OCI-LY1 (cell line): ENCODE data around the gene CH25H.

ENCODE experiments used
- H2AFZ ChIP-seq: fragments of 200-600 bp; sonication (generic), shearing (Covaris generic); 2 replicates; pipeline ENCODE4 v1.6.0; 2014; ENCODE audit warnings: antibody characterized with exemption, mild to moderate bottlenecking, low read length
- H3F3A ChIP-seq: fragments of 200-600 bp; sonication (generic), shearing (Covaris generic); 2 replicates; pipeline ENCODE4 v1.6.0; 2014; ENCODE audit warnings: mild to moderate bottlenecking, antibody characterized with exemption, low read length, moderate library complexity; ENCODE audit not compliant: insufficient read depth
- H3K27ac ChIP-seq: fragments of 200-600 bp; sonication (generic); 2 replicates; pipeline ENCODE4 v1.5.1; 2014; ENCODE audit warnings: low read length, mixed run types, mild to moderate bottlenecking, low read depth; ENCODE audit not compliant: poor library complexity, severe bottlenecking
- H3K27me3 ChIP-seq: fragments of 200-600 bp; sonication (generic); 2 replicates; pipeline ENCODE4 v1.6.0; 2014; ENCODE audit warnings: antibody characterized with exemption, mild to moderate bottlenecking, low read length, moderate library complexity; ENCODE audit not compliant: insufficient read depth
- H3K36me3 ChIP-seq: fragments of 200-600 bp; sonication (generic); 2 replicates; pipeline ENCODE4 v1.6.1; 2014; ENCODE audit warnings: mild to moderate bottlenecking, antibody characterized with exemption, low read length, moderate library complexity, mixed read lengths; ENCODE audit not compliant: insufficient read depth
- H3K4me1 ChIP-seq: fragments of 200-600 bp; sonication (generic); 2 replicates; pipeline ENCODE4 v1.5.1; 2014; ENCODE audit warnings: mild to moderate bottlenecking, low read length, moderate library complexity; ENCODE audit not compliant: insufficient read depth, severe bottlenecking
- H3K4me2 ChIP-seq: fragments of 200-600 bp; sonication (generic), shearing (Covaris generic); 2 replicates; pipeline ENCODE4 v1.6.1; 2014; ENCODE audit warnings: low read length
- H3K4me3 ChIP-seq: fragments of 200-600 bp; sonication (generic); 2 replicates; pipeline ENCODE4 v1.5.1; 2014; ENCODE audit warnings: low read length, low read depth, mild to moderate bottlenecking, mixed read lengths; ENCODE audit not compliant: poor library complexity, severe bottlenecking
- H3K79me2 ChIP-seq: fragments of 200-600 bp; shearing (Covaris generic); 2 replicates; pipeline ENCODE4 v1.6.1; 2016; ENCODE audit warnings: mixed run types, low read length, mixed read lengths; ENCODE audit not compliant: insufficient read depth
- H3K9ac ChIP-seq: fragments of 200-600 bp; sonication (generic), shearing (Covaris generic); 2 replicates; pipeline ENCODE4 v1.6.1; 2014; ENCODE audit warnings: mild to moderate bottlenecking, low read length, mixed read lengths
- H3K9me2 ChIP-seq: fragments of 200-600 bp; sonication (generic), shearing (Covaris generic); 2 replicates; pipeline ENCODE4 v1.6.1; 2014; ENCODE audit warnings: low read depth, mild to moderate bottlenecking, low read length, mixed read lengths
- H3K9me3 ChIP-seq: fragments of 200-600 bp; shearing (Covaris generic); 2 replicates; pipeline ENCODE4 v1.6.1; 2014; ENCODE audit warnings: low read length, mixed read lengths
- H4K20me1 ChIP-seq: fragments of 200-600 bp; sonication (generic), shearing (Covaris generic); 2 replicates; pipeline ENCODE4 v1.6.0; 2016; ENCODE audit warnings: mild to moderate bottlenecking, low read length; ENCODE audit not compliant: insufficient read depth
- CTCF ChIP-seq: fragments of 200-600 bp; sonication (generic), shearing (Covaris generic); IDR thresholded peaks from 2 replicates; pipeline ENCODE4 v1.5.1; 2017; ENCODE audit warnings: mild to moderate bottlenecking, antibody characterized with exemption, low read length, moderate library complexity, mixed read lengths
- EZH2 ChIP-seq: fragments of 200-600 bp; sonication (generic), shearing (Covaris generic); IDR thresholded peaks from 2 replicates; pipeline ENCODE4 v1.8.0; 2017; ENCODE audit warnings: borderline replicate concordance, mixed run types, mild to moderate bottlenecking, antibody characterized with exemption, low read length, moderate library complexity, mixed read lengths

The CH25H gene

GRCh38 chr10:89236226-89236797 lies 29.2 kb upstream of the CH25H start:
- no peaks in the 10 kb centered on the region for H3K27me3 ChIP-seq
- no peak overlapping the region for H3K9ac ChIP-seq
- H3K9me3 ChIP-seq: no peaks in the 10 kb centered on the region
- H2AFZ ChIP-seq: no peak overlapping the region
- H3K9me2 ChIP-seq: no peaks in the 10 kb centered on the region
- H3K4me2 ChIP-seq: no peak overlapping the region
- H3K4me1 ChIP-seq: no peaks in the 10 kb centered on the region
- no peaks in the 10 kb centered on the region for H3K79me2 ChIP-seq
- H3F3A ChIP-seq: no peaks in the 10 kb centered on the region
- H4K20me1 ChIP-seq: no peaks in the 10 kb centered on the region
- no peaks in the 10 kb centered on the region for H3K36me3 ChIP-seq
- no peak overlapping the region for H3K4me3 ChIP-seq
- no peak for TF ChIP-seq EZH2
- no peak for TF ChIP-seq CTCF
- no peak overlapping the region for H3K27ac ChIP-seq

- Histone ChIP-seq H3K9me3 (no peaks in the 10 kb centered on the region), H3K4me3 (no peak overlapping the region), H3K27ac (no peak overlapping the region), H3K9ac (no peak overlapping the region), H3K4me1 (no peaks in the 10 kb centered on the region), H3F3A (no peaks in the 10 kb centered on the region), H3K36me3 (no peaks in the 10 kb centered on the region), H3K4me2 (no peak overlapping the region), H2AFZ (no peak overlapping the region), H4K20me1 (no peaks in the 10 kb centered on the region), H3K27me3 (no peaks in the 10 kb centered on the region), H3K79me2 (no peaks in the 10 kb centered on the region), H3K9me2 (no peaks in the 10 kb centered on the region)
- TF ChIP-seq EZH2: no peak
- no peak for TF ChIP-seq CTCF
Observed at GRCh38 chr10:89235073-89235798, 28.1 kb upstream of the CH25H start.

GRCh38 chr10:89233033-89233432 lies 25.9 kb upstream of the CH25H start:
- TF ChIP-seq CTCF: no peak
- TF ChIP-seq EZH2: no peak
- H3K79me2 ChIP-seq: no peaks in the 10 kb centered on the region
- no peak overlapping the region for H3K27ac ChIP-seq
- no peak overlapping the region for H3K4me2 ChIP-seq
- no peaks in the 10 kb centered on the region for H3K4me1 ChIP-seq
- H2AFZ ChIP-seq: no peak overlapping the region
- no peaks in the 10 kb centered on the region for H3F3A ChIP-seq
- no peaks in the 10 kb centered on the region for H3K27me3 ChIP-seq
- no peak overlapping the region for H3K9ac ChIP-seq
- no peaks in the 10 kb centered on the region for H3K9me2 ChIP-seq
- H3K36me3 ChIP-seq: no peaks in the 10 kb centered on the region; the same call in 1 of the 2 replicates
- H3K9me3 ChIP-seq: no peaks in the 10 kb centered on the region
- no peak overlapping the region for H3K4me3 ChIP-seq
- no peaks in the 10 kb centered on the region for H4K20me1 ChIP-seq
